Choroid plexus epithelial cell (primary cell): Measurements from ENCODE around the gene NACC2.

ENCODE experiments used
- DNase-seq: peaks from one replicate; pipeline ENCODE4 v3.0.0-alpha.2; 2010; ENCODE audit warnings: low read depth
- H3K4me3 ChIP-seq: 2 replicates; pipeline ENCODE4 v1.5.1; 2011; ENCODE audit warnings: low read depth, mild to moderate bottlenecking, control low read depth, low read length, moderate library complexity
- CTCF ChIP-seq: conservative IDR thresholded peaks from 2 replicates; pipeline ENCODE4 v1.5.1; 2011; ENCODE audit warnings: low read depth, mild to moderate bottlenecking, control low read depth, inconsistent platforms, low read length, moderate library complexity

NACC2 gene

GRCh38 chr9:136018257-136019031 is 76.6 kb downstream of the NACC2 start:
- no peak for DNase-seq
- H3K4me3 ChIP-seq = no peak overlapping the region
- no peak for TF ChIP-seq CTCF

- TF ChIP-seq CTCF = no peak
- DNase-seq = no peak
- no peak overlapping the region for H3K4me3 ChIP-seq
Observed at GRCh38 chr9:136017289-136018190, 77.5 kb downstream of the NACC2 start.

- no peak overlapping the region for H3K4me3 ChIP-seq
- DNase-seq = no peak
- TF ChIP-seq CTCF = no peak
Observed at GRCh38 chr9:136016572-136017288, 78.4 kb downstream of the NACC2 start.

GRCh38 chr9:136015656-136016571 is 79.2 kb downstream of the NACC2 start:
- TF ChIP-seq CTCF = no peak
- no peak for DNase-seq
- no peak overlapping the region for H3K4me3 ChIP-seq

- DNase-seq = no peak
- TF ChIP-seq CTCF = no peak
- no peak overlapping the region for H3K4me3 ChIP-seq
Observed at GRCh38 chr9:136014924-136015633, 80.0 kb downstream of the NACC2 start.
